Liver (tissue), 9 donors: ENCODE measurements around the gene ANKS3. TPM values are rescaled to one million over a fixed set of nuclear protein-coding genes. Genes with fewer than 3 reads are reported as not detected.

ENCODE experiments used
- DNase-seq: peaks from one replicate; pipeline ENCODE4 v3.0.0-alpha.2; 2017; ENCODE audit warnings: low spot score
- H3K27ac ChIP-seq, 2 donors: one replicate each; pipeline ENCODE4 v1.7.0; 2013; ENCODE audit warnings: inconsistent platforms in 2 of 2, low read length in 2 of 2, control low read depth in 1 of 2, low read depth in 1 of 2, mild to moderate bottlenecking in 1 of 2
- H3K27me3 ChIP-seq, 4 donors: one replicate each; pipeline versions ENCODE4 v1.6.1 to v1.7.0; 2013; ENCODE audit warnings: low read length in 3 of 4, inconsistent platforms in 1 of 4, mild to moderate bottlenecking in 1 of 4, moderate library complexity in 1 of 4; ENCODE audit not compliant: control insufficient read depth in 4 of 4, insufficient read depth in 4 of 4
- H3K36me3 ChIP-seq, 4 donors: one replicate each; pipeline versions ENCODE4 v1.6.1 to v1.7.0; 2013; ENCODE audit warnings: low read length in 3 of 4, mild to moderate bottlenecking in 3 of 4, low read depth in 1 of 4, moderate library complexity in 1 of 4; ENCODE audit not compliant: control insufficient read depth in 4 of 4, insufficient read depth in 3 of 4
- H3K4me1 ChIP-seq, 4 donors: one replicate each; pipeline versions ENCODE4 v1.6.1 to v1.7.0; 2013; ENCODE audit warnings: low read length in 3 of 4, mild to moderate bottlenecking in 3 of 4, moderate library complexity in 1 of 4; ENCODE audit not compliant: control insufficient read depth in 4 of 4, insufficient read depth in 4 of 4
- H3K4me3 ChIP-seq, 3 donors: one replicate each; pipeline versions ENCODE4 v1.6.1 to v1.7.0; 2013; ENCODE audit warnings: low read length in 3 of 3, control low read depth in 1 of 3, low read depth in 1 of 3, mild to moderate bottlenecking in 1 of 3
- H3K9ac ChIP-seq, 2 donors: one replicate each; pipeline ENCODE4 v1.7.0; 2013; ENCODE audit warnings: low read length in 2 of 2, mild to moderate bottlenecking in 2 of 2, moderate library complexity in 2 of 2, control low read depth in 1 of 2, low read depth in 1 of 2
- H3K9me3 ChIP-seq, 4 donors: one replicate each; pipeline versions ENCODE4 v1.6.1 to v1.7.0; 2013; ENCODE audit warnings: low read length in 3 of 4; ENCODE audit not compliant: control insufficient read depth in 4 of 4
- FOXA1 ChIP-seq: IDR thresholded peaks from 2 replicates; pipeline ENCODE4 v1.6.1; 2016; ENCODE audit warnings: antibody characterized with exemption
- FOXA2 ChIP-seq: IDR thresholded peaks from 2 replicates; pipeline ENCODE4 v1.6.1; 2016; ENCODE audit warnings: antibody characterized with exemption
- GABPA ChIP-seq, 2 donors: IDR thresholded peaks in 1 of 2; conservative IDR thresholded peaks in 1 of 2; 2 replicates each; pipeline ENCODE4 v1.6.1; 2016; ENCODE audit warnings: antibody characterized with exemption in 2 of 2, mild to moderate bottlenecking in 1 of 2, moderate library complexity in 1 of 2
- HNF4A ChIP-seq, 2 donors: conservative IDR thresholded peaks; 2 replicates each; pipeline ENCODE4 v1.6.1; 2016; ENCODE audit warnings: antibody characterized with exemption in 2 of 2, mild to moderate bottlenecking in 2 of 2
- HNF4G ChIP-seq: IDR thresholded peaks from 2 replicates; pipeline ENCODE4 v1.6.1; 2016; ENCODE audit warnings: antibody characterized with exemption
- JUND ChIP-seq, 2 donors: IDR thresholded peaks; 2 replicates each; pipeline ENCODE4 v1.6.1; 2016; ENCODE audit warnings: antibody characterized with exemption in 2 of 2
- NR2F2 ChIP-seq: IDR thresholded peaks from 2 replicates; pipeline ENCODE4 v1.6.1; 2016; ENCODE audit warnings: antibody characterized with exemption
- RAD21 ChIP-seq, 2 donors: IDR thresholded peaks; 2 replicates each; pipeline ENCODE4 v1.6.1; 2016; ENCODE audit warnings: antibody characterized with exemption in 2 of 2, mild to moderate bottlenecking in 2 of 2
- RXRA ChIP-seq, 2 donors: IDR thresholded peaks; 2 replicates each; pipeline ENCODE4 v1.6.1; 2017 to 2018; ENCODE audit warnings: antibody characterized with exemption in 2 of 2, mild to moderate bottlenecking in 1 of 2
- SP1 ChIP-seq: IDR thresholded peaks from 2 replicates; pipeline ENCODE4 v1.6.1; 2018; ENCODE audit warnings: antibody characterized with exemption, mild to moderate bottlenecking
- TAF1 ChIP-seq: conservative IDR thresholded peaks from 2 replicates; pipeline ENCODE4 v1.6.1; 2016; ENCODE audit warnings: antibody characterized with exemption, mild to moderate bottlenecking
- YY1 ChIP-seq: IDR thresholded peaks from 2 replicates; pipeline ENCODE4 v1.6.1; 2016; ENCODE audit warnings: antibody characterized with exemption, mild to moderate bottlenecking
- WGBS: extraction: QIAGEN DNeasy Blood & Tissue Kit; methylation state at CpG from one replicate; pipeline ENCODE4 v1.1.7; 2013; 5-methylcytosine and 5-hydroxymethylcytosine counted together
- polyA plus RNA-seq, 2 donors: library from polyadenylated mRNA; stranded (reverse) in 1 of 2; unstranded in 1 of 2; fragments of 200-250 nt in 1 of 2; fragments of >200 nt in 1 of 2; fragmentation: Nextera tagmentation in 1 of 2; extraction: Ambion mirVana in 1 of 2; gene quantifications; one replicate each; pipeline versions ENCODE4 v1.2.1 to v1.2.3, GENCODE V29; 2013 to 2015
- total RNA-seq, 2 donors: library from RNA; depleted of rRNA; stranded (reverse); fragments of >200 nt; gene quantifications; one replicate each; pipeline ENCODE4 v1.2.3, GENCODE V29; 2014
- TF ChIP-seq, protein P1 (sequence below): fragments of 150-350 bp; IDR thresholded peaks from 2 replicates; pipeline ENCODE4 v1.5.1; 2017; ENCODE audit warnings: improper control_type of control experiment, low read depth, low read length; ENCODE audit not compliant: missing input control
- TF ChIP-seq, protein P2 (sequence below): IDR thresholded peaks from 2 replicates; pipeline ENCODE4 v1.6.1; 2016; ENCODE audit warnings: antibody characterized with exemption
- TF ChIP-seq, protein P3 (sequence below): IDR thresholded peaks from 2 replicates; pipeline ENCODE4 v1.6.1; 2016; ENCODE audit warnings: antibody characterized with exemption
- TF ChIP-seq, protein P4 (sequence below): IDR thresholded peaks from 2 replicates; pipeline ENCODE4 v1.6.1; 2016; ENCODE audit warnings: antibody characterized with exemption
- donor health status: healthy.
- donor health status: healthy.
- donor health status: healthy.
- donor health status: healthy.
- donor health status: healthy.

ANKS3 gene
- total and polyA plus RNA-seq, 4 donors: 4.0 to 14.0 (median 4.7) TPM

DNA sequence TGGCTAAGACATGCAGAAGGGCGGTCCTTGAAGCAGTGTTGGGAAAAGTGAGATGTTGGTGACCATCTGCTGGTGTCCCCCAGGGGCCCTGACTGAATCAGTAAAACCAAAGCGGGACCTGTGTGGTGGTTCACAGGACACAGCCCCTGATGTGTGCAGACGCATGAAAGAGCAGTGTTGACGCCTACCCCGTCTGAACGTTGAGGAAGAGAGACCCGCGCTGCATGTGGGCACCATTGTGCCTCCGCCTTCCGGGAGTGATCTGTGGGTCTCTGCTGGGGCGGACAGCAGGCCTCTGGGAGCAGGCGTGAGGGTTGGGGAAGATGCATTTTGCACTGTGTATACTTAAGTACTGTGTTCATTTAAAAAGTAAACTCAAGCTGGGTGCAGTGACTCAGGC, 77.8 kb downstream of the ANKS3 start:
- no peak overlapping the region for H3K9ac ChIP-seq
- H3K4me1 ChIP-seq: peaks cover 10 to 38% (median 19%) of the 10 kb centered on the region in 4 donors
- H3K36me3 ChIP-seq: peaks cover 2 to 22% (median 12%) of the 10 kb centered on the region in 4 donors
- H3K4me3 ChIP-seq: no peak overlapping the region
- H3K9me3 ChIP-seq: no peaks in the 10 kb centered on the region
- WGBS: 97% methylated on average over 12 of the region's 12 CpGs
- no peaks in the 10 kb centered on the region for H3K27me3 ChIP-seq
- no peak for DNase-seq
- TF ChIP-seq JUND (IDR thresholded peaks at IDR 0.05) (no peak), GABPA (IDR thresholded peaks at IDR 0.05 in 1 of 2, conservative IDR thresholded peaks at IDR 0.05 in 1 of 2) (no peak), FOXA1 (no peak), FOXA2 (no peak), HNF4G (no peak), SP1 (no peak), RXRA (IDR thresholded peaks at IDR 0.05) (no peak), RAD21 (IDR thresholded peaks at IDR 0.05) (no peak)
- TF ChIP-seq, protein P1, sequence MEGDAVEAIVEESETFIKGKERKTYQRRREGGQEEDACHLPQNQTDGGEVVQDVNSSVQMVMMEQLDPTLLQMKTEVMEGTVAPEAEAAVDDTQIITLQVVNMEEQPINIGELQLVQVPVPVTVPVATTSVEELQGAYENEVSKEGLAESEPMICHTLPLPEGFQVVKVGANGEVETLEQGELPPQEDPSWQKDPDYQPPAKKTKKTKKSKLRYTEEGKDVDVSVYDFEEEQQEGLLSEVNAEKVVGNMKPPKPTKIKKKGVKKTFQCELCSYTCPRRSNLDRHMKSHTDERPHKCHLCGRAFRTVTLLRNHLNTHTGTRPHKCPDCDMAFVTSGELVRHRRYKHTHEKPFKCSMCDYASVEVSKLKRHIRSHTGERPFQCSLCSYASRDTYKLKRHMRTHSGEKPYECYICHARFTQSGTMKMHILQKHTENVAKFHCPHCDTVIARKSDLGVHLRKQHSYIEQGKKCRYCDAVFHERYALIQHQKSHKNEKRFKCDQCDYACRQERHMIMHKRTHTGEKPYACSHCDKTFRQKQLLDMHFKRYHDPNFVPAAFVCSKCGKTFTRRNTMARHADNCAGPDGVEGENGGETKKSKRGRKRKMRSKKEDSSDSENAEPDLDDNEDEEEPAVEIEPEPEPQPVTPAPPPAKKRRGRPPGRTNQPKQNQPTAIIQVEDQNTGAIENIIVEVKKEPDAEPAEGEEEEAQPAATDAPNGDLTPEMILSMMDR: no peak
- TF ChIP-seq, protein P2, sequence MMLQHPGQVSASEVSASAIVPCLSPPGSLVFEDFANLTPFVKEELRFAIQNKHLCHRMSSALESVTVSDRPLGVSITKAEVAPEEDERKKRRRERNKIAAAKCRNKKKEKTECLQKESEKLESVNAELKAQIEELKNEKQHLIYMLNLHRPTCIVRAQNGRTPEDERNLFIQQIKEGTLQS: no peak
- no peak overlapping the region for H3K27ac ChIP-seq

DNA sequence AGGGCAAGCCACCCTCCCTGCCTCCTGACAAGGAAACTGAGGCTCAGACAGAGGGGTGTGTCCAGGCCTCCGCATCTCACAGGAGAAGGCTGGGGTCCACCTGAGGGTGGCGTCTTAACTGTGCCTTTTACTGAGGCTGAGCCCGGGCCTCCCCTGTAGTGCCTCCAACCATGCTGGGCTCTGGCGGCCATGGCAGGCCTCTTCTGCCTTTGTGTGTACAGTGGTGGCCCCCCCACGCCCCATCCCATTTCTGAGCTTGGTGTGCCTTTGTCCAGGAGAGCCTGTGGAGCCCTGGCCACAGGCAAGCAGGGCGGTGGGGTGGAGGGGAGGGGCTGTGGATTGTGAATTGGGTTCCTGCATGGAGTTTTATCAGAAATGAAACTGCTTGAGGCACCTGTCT, 78.3 kb downstream of the ANKS3 start:
- Histone ChIP-seq H3K36me3 (peaks cover 2 to 22% (median 12%) of the 10 kb centered on the region in 4 donors), H3K27me3 (no peaks in the 10 kb centered on the region), H3K9ac (no peak overlapping the region), H3K4me3 (no peak overlapping the region), H3K4me1 (peaks cover 10 to 38% (median 18%) of the 10 kb centered on the region in 4 donors), H3K9me3 (no peaks in the 10 kb centered on the region), H3K27ac (no peak overlapping the region)
- TF ChIP-seq YY1 (no peak), JUND (IDR thresholded peaks at IDR 0.05) (no peak), HNF4A (conservative IDR thresholded peaks at IDR 0.05) (no peak), NR2F2 (no peak), TAF1 (no peak), GABPA (IDR thresholded peaks at IDR 0.05 in 1 of 2, conservative IDR thresholded peaks at IDR 0.05 in 1 of 2) (no peak), RXRA (IDR thresholded peaks at IDR 0.05) (no peak), FOXA1 (no peak), HNF4G (no peak)
- TF ChIP-seq, protein P3, sequence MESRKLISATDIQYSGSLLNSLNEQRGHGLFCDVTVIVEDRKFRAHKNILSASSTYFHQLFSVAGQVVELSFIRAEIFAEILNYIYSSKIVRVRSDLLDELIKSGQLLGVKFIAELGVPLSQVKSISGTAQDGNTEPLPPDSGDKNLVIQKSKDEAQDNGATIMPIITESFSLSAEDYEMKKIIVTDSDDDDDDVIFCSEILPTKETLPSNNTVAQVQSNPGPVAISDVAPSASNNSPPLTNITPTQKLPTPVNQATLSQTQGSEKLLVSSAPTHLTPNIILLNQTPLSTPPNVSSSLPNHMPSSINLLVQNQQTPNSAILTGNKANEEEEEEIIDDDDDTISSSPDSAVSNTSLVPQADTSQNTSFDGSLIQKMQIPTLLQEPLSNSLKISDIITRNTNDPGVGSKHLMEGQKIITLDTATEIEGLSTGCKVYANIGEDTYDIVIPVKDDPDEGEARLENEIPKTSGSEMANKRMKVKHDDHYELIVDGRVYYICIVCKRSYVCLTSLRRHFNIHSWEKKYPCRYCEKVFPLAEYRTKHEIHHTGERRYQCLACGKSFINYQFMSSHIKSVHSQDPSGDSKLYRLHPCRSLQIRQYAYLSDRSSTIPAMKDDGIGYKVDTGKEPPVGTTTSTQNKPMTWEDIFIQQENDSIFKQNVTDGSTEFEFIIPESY: no peak
- TF ChIP-seq, protein P4, sequence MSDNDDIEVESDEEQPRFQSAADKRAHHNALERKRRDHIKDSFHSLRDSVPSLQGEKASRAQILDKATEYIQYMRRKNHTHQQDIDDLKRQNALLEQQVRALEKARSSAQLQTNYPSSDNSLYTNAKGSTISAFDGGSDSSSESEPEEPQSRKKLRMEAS: no peak
- TF ChIP-seq, protein P2: no peak
- TF ChIP-seq, protein P1: no peak
- WGBS: 97% methylated on average over 6 of the region's 6 CpGs
- no peak for DNase-seq
